PC-9 (cell line): ENCODE results near the gene HBZ.

Experiments
- CTCF ChIP-seq: fragments of 200-600 bp; sonication (generic); conservative IDR thresholded peaks from 2 replicates; pipeline ENCODE4 v1.6.1; 2017; ENCODE audit warnings: mixed run types, antibody characterized with exemption, mild to moderate bottlenecking, moderate library complexity
- EZH2 ChIP-seq: fragments of 200-600 bp; sonication (generic); IDR thresholded peaks from 2 replicates; pipeline ENCODE4 v1.8.0; 2017; ENCODE audit warnings: antibody characterized with exemption, low read depth

GRCh38 chr16:122361-122760 is 30.1 kb upstream of the HBZ start:
- TF ChIP-seq CTCF (no peak), EZH2 (no peak)
